Measurements from ENCODE around the gene PTDSS2.
"Not testable (repeated sequence)": the region's sequence is repeated elsewhere in the genome, so short reads cannot be mapped to it uniquely, and the experiment has no call there.

DNA sequence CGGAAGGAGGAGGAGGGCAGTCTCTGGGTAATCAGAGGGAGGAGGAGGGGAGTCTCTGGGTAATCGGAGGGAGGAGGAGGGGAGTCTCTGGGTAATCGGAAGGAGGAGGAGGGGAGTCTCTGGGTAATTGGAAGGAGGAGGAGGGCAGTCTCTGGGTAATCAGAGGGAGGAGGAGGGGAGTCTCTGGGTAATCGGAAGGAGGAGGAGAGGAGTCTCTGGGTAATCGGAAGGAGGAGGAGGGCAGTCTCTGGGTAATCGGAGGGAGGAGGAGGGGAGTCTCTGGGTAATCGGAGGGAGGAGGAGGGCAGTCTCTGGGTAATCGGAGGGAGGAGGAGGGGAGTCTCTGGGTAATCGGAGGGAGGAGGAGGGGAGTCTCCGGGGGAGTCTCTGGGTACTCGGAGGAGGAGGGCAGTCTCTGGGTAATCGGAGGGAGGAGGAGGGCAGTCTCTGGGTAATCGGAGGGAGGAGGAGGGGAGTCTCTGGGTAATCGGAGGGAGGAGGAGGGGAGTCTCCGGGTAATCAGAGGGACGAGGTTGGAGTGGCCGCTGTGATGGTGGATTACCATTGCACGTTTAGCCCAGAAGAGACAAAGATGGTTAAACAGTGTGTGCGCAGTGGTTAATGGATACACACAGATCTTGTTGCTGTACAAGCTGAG, 19.1 kb downstream of the PTDSS2 start:
- TF ChIP-seq, protein P1, sequence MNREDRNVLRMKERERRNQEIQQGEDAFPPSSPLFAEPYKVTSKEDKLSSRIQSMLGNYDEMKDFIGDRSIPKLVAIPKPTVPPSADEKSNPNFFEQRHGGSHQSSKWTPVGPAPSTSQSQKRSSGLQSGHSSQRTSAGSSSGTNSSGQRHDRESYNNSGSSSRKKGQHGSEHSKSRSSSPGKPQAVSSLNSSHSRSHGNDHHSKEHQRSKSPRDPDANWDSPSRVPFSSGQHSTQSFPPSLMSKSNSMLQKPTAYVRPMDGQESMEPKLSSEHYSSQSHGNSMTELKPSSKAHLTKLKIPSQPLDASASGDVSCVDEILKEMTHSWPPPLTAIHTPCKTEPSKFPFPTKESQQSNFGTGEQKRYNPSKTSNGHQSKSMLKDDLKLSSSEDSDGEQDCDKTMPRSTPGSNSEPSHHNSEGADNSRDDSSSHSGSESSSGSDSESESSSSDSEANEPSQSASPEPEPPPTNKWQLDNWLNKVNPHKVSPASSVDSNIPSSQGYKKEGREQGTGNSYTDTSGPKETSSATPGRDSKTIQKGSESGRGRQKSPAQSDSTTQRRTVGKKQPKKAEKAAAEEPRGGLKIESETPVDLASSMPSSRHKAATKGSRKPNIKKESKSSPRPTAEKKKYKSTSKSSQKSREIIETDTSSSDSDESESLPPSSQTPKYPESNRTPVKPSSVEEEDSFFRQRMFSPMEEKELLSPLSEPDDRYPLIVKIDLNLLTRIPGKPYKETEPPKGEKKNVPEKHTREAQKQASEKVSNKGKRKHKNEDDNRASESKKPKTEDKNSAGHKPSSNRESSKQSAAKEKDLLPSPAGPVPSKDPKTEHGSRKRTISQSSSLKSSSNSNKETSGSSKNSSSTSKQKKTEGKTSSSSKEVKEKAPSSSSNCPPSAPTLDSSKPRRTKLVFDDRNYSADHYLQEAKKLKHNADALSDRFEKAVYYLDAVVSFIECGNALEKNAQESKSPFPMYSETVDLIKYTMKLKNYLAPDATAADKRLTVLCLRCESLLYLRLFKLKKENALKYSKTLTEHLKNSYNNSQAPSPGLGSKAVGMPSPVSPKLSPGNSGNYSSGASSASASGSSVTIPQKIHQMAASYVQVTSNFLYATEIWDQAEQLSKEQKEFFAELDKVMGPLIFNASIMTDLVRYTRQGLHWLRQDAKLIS (CRISPR knock-in tag; IDR thresholded peaks at IDR 0.05; ENCODE audit: borderline replicate concordance), result not testable (repeated sequence)
- TF ChIP-seq, protein P2, sequence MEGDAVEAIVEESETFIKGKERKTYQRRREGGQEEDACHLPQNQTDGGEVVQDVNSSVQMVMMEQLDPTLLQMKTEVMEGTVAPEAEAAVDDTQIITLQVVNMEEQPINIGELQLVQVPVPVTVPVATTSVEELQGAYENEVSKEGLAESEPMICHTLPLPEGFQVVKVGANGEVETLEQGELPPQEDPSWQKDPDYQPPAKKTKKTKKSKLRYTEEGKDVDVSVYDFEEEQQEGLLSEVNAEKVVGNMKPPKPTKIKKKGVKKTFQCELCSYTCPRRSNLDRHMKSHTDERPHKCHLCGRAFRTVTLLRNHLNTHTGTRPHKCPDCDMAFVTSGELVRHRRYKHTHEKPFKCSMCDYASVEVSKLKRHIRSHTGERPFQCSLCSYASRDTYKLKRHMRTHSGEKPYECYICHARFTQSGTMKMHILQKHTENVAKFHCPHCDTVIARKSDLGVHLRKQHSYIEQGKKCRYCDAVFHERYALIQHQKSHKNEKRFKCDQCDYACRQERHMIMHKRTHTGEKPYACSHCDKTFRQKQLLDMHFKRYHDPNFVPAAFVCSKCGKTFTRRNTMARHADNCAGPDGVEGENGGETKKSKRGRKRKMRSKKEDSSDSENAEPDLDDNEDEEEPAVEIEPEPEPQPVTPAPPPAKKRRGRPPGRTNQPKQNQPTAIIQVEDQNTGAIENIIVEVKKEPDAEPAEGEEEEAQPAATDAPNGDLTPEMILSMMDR (IDR thresholded peaks at IDR 0.05), result not testable (repeated sequence)
- not testable (repeated sequence) for TF ChIP-seq FOXJ3 (CRISPR knock-in tag; IDR thresholded peaks at IDR 0.05; ENCODE audit: borderline replicate concordance)
- TF ChIP-seq, protein P3, sequence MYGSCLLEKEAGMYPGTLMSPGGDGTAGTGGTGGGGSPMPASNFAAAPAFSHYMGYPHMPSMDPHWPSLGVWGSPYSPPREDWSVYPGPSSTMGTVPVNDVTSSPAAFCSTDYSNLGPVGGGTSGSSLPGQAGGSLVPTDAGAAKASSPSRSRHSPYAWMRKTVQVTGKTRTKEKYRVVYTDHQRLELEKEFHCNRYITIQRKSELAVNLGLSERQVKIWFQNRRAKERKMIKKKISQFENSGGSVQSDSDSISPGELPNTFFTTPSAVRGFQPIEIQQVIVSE (CRISPR knock-in tag; IDR thresholded peaks at IDR 0.05; ENCODE audit: borderline replicate concordance), result not testable (repeated sequence)
- TF ChIP-seq, protein P4, sequence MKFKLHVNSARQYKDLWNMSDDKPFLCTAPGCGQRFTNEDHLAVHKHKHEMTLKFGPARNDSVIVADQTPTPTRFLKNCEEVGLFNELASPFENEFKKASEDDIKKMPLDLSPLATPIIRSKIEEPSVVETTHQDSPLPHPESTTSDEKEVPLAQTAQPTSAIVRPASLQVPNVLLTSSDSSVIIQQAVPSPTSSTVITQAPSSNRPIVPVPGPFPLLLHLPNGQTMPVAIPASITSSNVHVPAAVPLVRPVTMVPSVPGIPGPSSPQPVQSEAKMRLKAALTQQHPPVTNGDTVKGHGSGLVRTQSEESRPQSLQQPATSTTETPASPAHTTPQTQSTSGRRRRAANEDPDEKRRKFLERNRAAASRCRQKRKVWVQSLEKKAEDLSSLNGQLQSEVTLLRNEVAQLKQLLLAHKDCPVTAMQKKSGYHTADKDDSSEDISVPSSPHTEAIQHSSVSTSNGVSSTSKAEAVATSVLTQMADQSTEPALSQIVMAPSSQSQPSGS (CRISPR knock-in tag; IDR thresholded peaks at IDR 0.05; ENCODE audit: borderline replicate concordance, low read depth), result not testable (repeated sequence)
- TF ChIP-seq, protein P5, sequence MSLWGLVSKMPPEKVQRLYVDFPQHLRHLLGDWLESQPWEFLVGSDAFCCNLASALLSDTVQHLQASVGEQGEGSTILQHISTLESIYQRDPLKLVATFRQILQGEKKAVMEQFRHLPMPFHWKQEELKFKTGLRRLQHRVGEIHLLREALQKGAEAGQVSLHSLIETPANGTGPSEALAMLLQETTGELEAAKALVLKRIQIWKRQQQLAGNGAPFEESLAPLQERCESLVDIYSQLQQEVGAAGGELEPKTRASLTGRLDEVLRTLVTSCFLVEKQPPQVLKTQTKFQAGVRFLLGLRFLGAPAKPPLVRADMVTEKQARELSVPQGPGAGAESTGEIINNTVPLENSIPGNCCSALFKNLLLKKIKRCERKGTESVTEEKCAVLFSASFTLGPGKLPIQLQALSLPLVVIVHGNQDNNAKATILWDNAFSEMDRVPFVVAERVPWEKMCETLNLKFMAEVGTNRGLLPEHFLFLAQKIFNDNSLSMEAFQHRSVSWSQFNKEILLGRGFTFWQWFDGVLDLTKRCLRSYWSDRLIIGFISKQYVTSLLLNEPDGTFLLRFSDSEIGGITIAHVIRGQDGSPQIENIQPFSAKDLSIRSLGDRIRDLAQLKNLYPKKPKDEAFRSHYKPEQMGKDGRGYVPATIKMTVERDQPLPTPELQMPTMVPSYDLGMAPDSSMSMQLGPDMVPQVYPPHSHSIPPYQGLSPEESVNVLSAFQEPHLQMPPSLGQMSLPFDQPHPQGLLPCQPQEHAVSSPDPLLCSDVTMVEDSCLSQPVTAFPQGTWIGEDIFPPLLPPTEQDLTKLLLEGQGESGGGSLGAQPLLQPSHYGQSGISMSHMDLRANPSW (CRISPR knock-in tag; conservative IDR thresholded peaks at IDR 0.05; ENCODE audit: low read depth), result not testable (repeated sequence)
